ENCODE measurements around the gene HHLA2. TPM values are rescaled to one million over a fixed set of nuclear protein-coding genes. Genes with fewer than 3 reads are reported as not detected.

Gene HHLA2
- total and polyA plus RNA-seq, 2 of the 8 experiments (the other 6 are each of a cell fraction or from before 2014, with no cell fraction given), result not detected

GRCh38 chr3:108345492-108346205 is 49.3 kb downstream of the HHLA2 start (continued):
- TF ChIP-seq JUND (IDR thresholded peaks at IDR 0.05; ENCODE audit: low read length) (no peak), TCF12 (IDR thresholded peaks at IDR 0.05; ENCODE audit: low read depth, low read length) (no peak), CHD7 (IDR thresholded peaks at IDR 0.05; ENCODE audit: insufficient replicate concordance, low read length) (no peak)
